B cell (primary cell): ENCODE data around the gene RDH14. TPM values are rescaled to one million over a fixed set of nuclear protein-coding genes. Genes with fewer than 3 reads are reported as not detected.

ENCODE experiments used
- ATAC-seq: fragments of 200-7000 bp; cut with Tn5 transposase; one replicate; pipeline ENCODE4 v1.10.0; 2021; ENCODE audit warnings: low read depth, mild to moderate bottlenecking, moderate number of reproducible peaks, moderate library complexity
- CTCF ChIA-PET: fragments of 350-600 bp; sonication (Branson Sonifier 250); formaldehyde crosslinking; loops from one replicate; lab custom pipeline; 2021; ENCODE audit warnings: antibody characterized with exemption, inconsistent platforms; lab: Charles Lee
- POLR2A ChIA-PET: fragments of 350-600 bp; sonication (Branson Sonifier 250); formaldehyde crosslinking; loops from one replicate; lab custom pipeline; 2021; ENCODE audit warnings: antibody characterized with exemption; lab: Charles Lee
- DNase-seq: peaks from one replicate; pipeline ENCODE4 v3.0.0; 2013
- H2AFZ ChIP-seq: 2 replicates; pipeline ENCODE4 v1.6.1; 2012; ENCODE audit warnings: mild to moderate bottlenecking, low read depth, low read length; ENCODE audit not compliant: insufficient read depth, poor library complexity, severe bottlenecking
- H3K27ac ChIP-seq, 2 donors: 1 replicate in 1 of 2; 2 replicates in 1 of 2; pipeline ENCODE4 v1.5.1; 2012 to 2013; ENCODE audit warnings: low read length in 2 of 2, mild to moderate bottlenecking in 2 of 2, moderate library complexity in 1 of 2
- H3K27me3 ChIP-seq, 4 experiments: fragments of 200-600 bp in 1 of 4; sonication (generic) in 1 of 4; replicated peaks in 1 of 4; 1 replicate in 2 of 4; 2 replicates in 2 of 4; pipeline versions ENCODE4 v1.6.1 to v1.7.0; 2013 to 2016; ENCODE audit warnings: low read length in 3 of 4, mild to moderate bottlenecking in 2 of 4, mixed read lengths in 1 of 4, moderate library complexity in 1 of 4; ENCODE audit not compliant: insufficient read depth in 4 of 4, control insufficient read depth in 3 of 4; ENCODE audit errors: control extremely low read depth in 1 of 4
- H3K36me3 ChIP-seq, 2 experiments: replicated peaks in 1 of 2; 1 replicate in 1 of 2; 2 replicates in 1 of 2; pipeline versions ENCODE4 v1.6.1 to v1.7.1; 2013; ENCODE audit warnings: low read length in 1 of 2; ENCODE audit not compliant: insufficient read depth in 2 of 2, control insufficient read depth in 1 of 2; ENCODE audit errors: control extremely low read depth in 1 of 2, extremely low read depth in 1 of 2
- H3K4me1 ChIP-seq, 2 donors: fragments of 200-600 bp in 1 of 2; sonication (generic) in 1 of 2; 1 replicate in 1 of 2; 2 replicates in 1 of 2; pipeline versions ENCODE4 v1.5.1 to v1.6.1; 2013 to 2017; ENCODE audit warnings: low read length in 2 of 2; ENCODE audit not compliant: control insufficient read depth in 2 of 2, insufficient read depth in 2 of 2
- H3K4me2 ChIP-seq: replicated peaks from 2 replicates; pipeline ENCODE3; 2012; ENCODE audit warnings: mild to moderate bottlenecking, low read depth, low read length; ENCODE audit not compliant: poor library complexity, severe bottlenecking
- H3K4me3 ChIP-seq, 5 experiments: fragments of 200-600 bp in 1 of 5; sonication (generic) in 1 of 5; 1 replicate in 3 of 5; 2 replicates in 2 of 5; pipeline versions ENCODE4 v1.5.1 to v1.7.0; 2011 to 2016; ENCODE audit warnings: low read length in 4 of 5, mild to moderate bottlenecking in 4 of 5, low read depth in 2 of 5, control low read depth in 1 of 5, moderate library complexity in 1 of 5; ENCODE audit not compliant: insufficient read depth in 1 of 5; ENCODE audit errors: control extremely low read depth in 1 of 5, extremely low read depth in 1 of 5
- H3K79me2 ChIP-seq: fragments of 200-600 bp; sonication (generic); one replicate; pipeline ENCODE4 v1.6.0; 2016; ENCODE audit warnings: low read length; ENCODE audit not compliant: control insufficient read depth, insufficient read depth
- H3K9ac ChIP-seq: fragments of 200-600 bp; sonication (generic); 2 replicates; pipeline ENCODE4 v1.6.1; 2017; ENCODE audit warnings: mild to moderate bottlenecking, low read length, moderate library complexity
- H3K9me3 ChIP-seq, 3 donors: one replicate each; pipeline versions ENCODE4 v1.6.1 to v1.7.1; 2013; ENCODE audit warnings: low read length in 2 of 3; ENCODE audit not compliant: control insufficient read depth in 2 of 3, insufficient read depth in 1 of 3; ENCODE audit errors: control extremely low read depth in 1 of 3
- H4K20me1 ChIP-seq: 2 replicates; pipeline ENCODE4 v1.6.0; 2012; ENCODE audit warnings: mild to moderate bottlenecking, low read length; ENCODE audit not compliant: insufficient read depth, control insufficient read depth, poor library complexity, severe bottlenecking
- H3K27ac Mint-ChIP-seq: one replicate; pipeline ENCODE4 v1.8.0; 2021; ENCODE audit warnings: mixed read lengths
- H3K27me3 Mint-ChIP-seq: one replicate; pipeline ENCODE4 v1.8.0; 2021; ENCODE audit warnings: mixed read lengths
- H3K4me1 Mint-ChIP-seq: one replicate; pipeline ENCODE4 v1.8.0; 2021; ENCODE audit warnings: mixed read lengths
- H3K4me3 Mint-ChIP-seq: one replicate; pipeline ENCODE4 v1.8.0; 2021; ENCODE audit warnings: mixed read lengths
- H3K9me3 Mint-ChIP-seq: one replicate; pipeline ENCODE4 v1.8.0; 2022; ENCODE audit warnings: mixed read lengths; ENCODE audit not compliant: insufficient read depth
- EZH2 ChIP-seq: IDR thresholded peaks from 2 replicates; pipeline ENCODE4 v1.6.1; 2012; ENCODE audit warnings: borderline replicate concordance, low read depth, mild to moderate bottlenecking, moderate library complexity, low read length; ENCODE audit not compliant: insufficient read depth, poor library complexity, severe bottlenecking
- WGBS: methylation state at CpG from one replicate; pipeline ENCODE4 v1.1.5; 2013; ENCODE audit warnings: missing lambda C conversion rate; ENCODE audit not compliant: insufficient coverage; 5-methylcytosine and 5-hydroxymethylcytosine counted together
- intact Hi-C: fragments of 100-400 bp; cut with micrococcal nuclease; formaldehyde crosslinking; loops from one replicate; pipeline ENCODE4 v1.10.0; 2022
- polyA plus RNA-seq: library from polyadenylated mRNA; depleted of rRNA; stranded (reverse); fragments of >200 nt; gene quantifications from 2 replicates; pipeline ENCODE4 v1.2.3, GENCODE V29; 2012
- total RNA-seq, 2 donors: library from RNA; stranded (reverse); fragments of 120-200 nt in 1 of 2; gene quantifications; 1 replicate in 1 of 2; 2 replicates in 1 of 2; pipeline versions ENCODE4 v1.2.3 to v1.2.4, GENCODE V29; 2013 to 2022
- TF ChIP-seq, protein P1 (sequence below): fragments of 200-600 bp; IDR thresholded peaks from one replicate; pipeline ENCODE4 v1.8.0; 2022; ENCODE audit warnings: antibody characterized with exemption, mild to moderate bottlenecking

RDH14 gene
- total and polyA plus RNA-seq, 2 donors (not counting 1 experiment from before 2014, with no cell fraction given), result 9.6 to 18.5 TPM

GRCh38 chr2:18558458-18558857 is 2.0 kb downstream of the RDH14 start:
- H3K27me3 Mint-ChIP-seq, result no peaks in the 10 kb centered on the region
- intact Hi-C loops, result no loop called here
- POLR2A ChIA-PET, result interaction anchor here (1.1 kb wide), 1 partner anchor 9 kb away, joined by 3 read pairs; no protein-coding TSS in a partner anchor

DNA sequence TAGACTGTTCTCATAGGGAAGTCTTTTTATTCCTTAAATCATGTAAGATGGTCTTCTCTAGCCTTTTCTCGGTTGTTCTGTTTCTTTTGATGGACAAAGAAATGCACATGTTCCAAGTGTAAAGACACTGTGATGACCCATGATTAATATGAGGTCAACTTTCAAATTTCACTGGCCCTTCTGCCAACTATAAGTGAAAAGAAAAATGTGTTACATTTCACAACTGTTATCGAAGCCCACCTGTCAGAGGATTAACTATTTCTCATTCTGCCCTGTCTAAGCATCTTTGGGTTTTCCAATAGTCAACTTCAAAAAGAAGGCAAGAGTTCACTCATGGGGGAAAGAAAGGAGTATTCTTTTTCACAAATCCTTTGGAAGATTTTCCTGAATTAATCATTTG is 3.3 kb downstream of the RDH14 start:
- Mint-ChIP-seq H3K4me3 (no peak overlapping the region), H3K27me3 (no peaks in the 10 kb centered on the region), H3K9me3 (no peaks in the 10 kb centered on the region), H3K27ac (no peak overlapping the region), H3K4me1 (peaks cover 45% of the 10 kb centered on the region)
- Histone ChIP-seq H3K9ac (no peak overlapping the region), H3K9me3 (no peaks in the 10 kb centered on the region), H3K27ac (no peak overlapping the region), H3K36me3 (peaks cover 0 to 15% of the 10 kb centered on the region in 2 experiments), H3K27me3 (no peaks in the 10 kb centered on the region), H3K4me2 (no peak overlapping the region), H4K20me1 (peaks cover 20% of the 10 kb centered on the region), H2AFZ (no peak overlapping the region), H3K4me1 (peaks cover 12 to 13% of the 10 kb centered on the region in 2 donors), H3K4me3 (no peak overlapping the region), H3K79me2 (peaks cover 20% of the 10 kb centered on the region)
- CTCF ChIA-PET, result no interaction called here
- no CpG with 5 or more reads among the region's 2 CpGs for WGBS
- POLR2A ChIA-PET, result no interaction called here
- DNase-seq (no peak), ATAC-seq (no peak)
- TF ChIP-seq, protein P1, sequence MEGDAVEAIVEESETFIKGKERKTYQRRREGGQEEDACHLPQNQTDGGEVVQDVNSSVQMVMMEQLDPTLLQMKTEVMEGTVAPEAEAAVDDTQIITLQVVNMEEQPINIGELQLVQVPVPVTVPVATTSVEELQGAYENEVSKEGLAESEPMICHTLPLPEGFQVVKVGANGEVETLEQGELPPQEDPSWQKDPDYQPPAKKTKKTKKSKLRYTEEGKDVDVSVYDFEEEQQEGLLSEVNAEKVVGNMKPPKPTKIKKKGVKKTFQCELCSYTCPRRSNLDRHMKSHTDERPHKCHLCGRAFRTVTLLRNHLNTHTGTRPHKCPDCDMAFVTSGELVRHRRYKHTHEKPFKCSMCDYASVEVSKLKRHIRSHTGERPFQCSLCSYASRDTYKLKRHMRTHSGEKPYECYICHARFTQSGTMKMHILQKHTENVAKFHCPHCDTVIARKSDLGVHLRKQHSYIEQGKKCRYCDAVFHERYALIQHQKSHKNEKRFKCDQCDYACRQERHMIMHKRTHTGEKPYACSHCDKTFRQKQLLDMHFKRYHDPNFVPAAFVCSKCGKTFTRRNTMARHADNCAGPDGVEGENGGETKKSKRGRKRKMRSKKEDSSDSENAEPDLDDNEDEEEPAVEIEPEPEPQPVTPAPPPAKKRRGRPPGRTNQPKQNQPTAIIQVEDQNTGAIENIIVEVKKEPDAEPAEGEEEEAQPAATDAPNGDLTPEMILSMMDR, result no peak
- no peak for TF ChIP-seq EZH2
- intact Hi-C loops, result no loop called here

More at GRCh38 chr2:18558458-18558857, 2.0 kb downstream of the RDH14 start:
- CTCF ChIA-PET, result interaction anchor here (3.2 kb wide), 1 partner anchor 38 kb away, joined by 16 read pairs; no protein-coding TSS in a partner anchor
- H3K27me3 ChIP-seq, result no peaks in the 10 kb centered on the region
- H3K4me1 Mint-ChIP-seq, result peaks cover 44% of the 10 kb centered on the region
- H3K4me3 Mint-ChIP-seq, result no peak overlapping the region
- H4K20me1 ChIP-seq, result peaks cover 20% of the 10 kb centered on the region
- TF ChIP-seq, protein P1, result no peak
- no peak for TF ChIP-seq EZH2
- H3K79me2 ChIP-seq, result peaks cover 20% of the 10 kb centered on the region
- no peaks in the 10 kb centered on the region for H3K9me3 ChIP-seq
- no peak for DNase-seq
- H2AFZ ChIP-seq, result no peak overlapping the region
- peak overlapping the region; percentile 8 for H3K27ac Mint-ChIP-seq
- no peak overlapping the region for H3K27ac ChIP-seq
- peaks cover 0 to 9% of the 10 kb centered on the region in 2 experiments for H3K36me3 ChIP-seq
- H3K4me3 ChIP-seq, result no peak overlapping the region
- WGBS, result 100% methylated on average over 1 of the region's 1 CpG
- no peak overlapping the region for H3K4me2 ChIP-seq
- H3K4me1 ChIP-seq, result peaks cover 12 to 13% of the 10 kb centered on the region in 2 donors
- no peak overlapping the region for H3K9ac ChIP-seq
- no peak for ATAC-seq
- H3K9me3 Mint-ChIP-seq, result no peaks in the 10 kb centered on the region
